T-helper 1 cell treated with Interleukin-12 subunit alpha and Interleukin-12 subunit beta and Interleukin-4 antibody, amounts not matched to agents 30 μg/mL and 1 μg/mL, for 36 hours (primary cell): ENCODE results near the gene BIRC5.

ENCODE experiments used
- H3K27ac Mint-ChIP-seq: one replicate; pipeline ENCODE4 v1.8.0; 2021; ENCODE audit warnings: mild to moderate bottlenecking, mixed read lengths
- H3K27me3 Mint-ChIP-seq: one replicate; pipeline ENCODE4 v1.8.0; 2021; ENCODE audit warnings: low read depth, mixed read lengths
- H3K36me3 Mint-ChIP-seq: one replicate; pipeline ENCODE4 v1.8.0; 2021; ENCODE audit warnings: low read depth, mixed read lengths
- H3K4me1 Mint-ChIP-seq: one replicate; pipeline ENCODE4 v1.8.0; 2021; ENCODE audit warnings: low read depth, mixed read lengths
- H3K4me3 Mint-ChIP-seq: one replicate; pipeline ENCODE4 v1.8.0; 2021; ENCODE audit warnings: mild to moderate bottlenecking, moderate library complexity, mixed read lengths
- H3K9me3 Mint-ChIP-seq: one replicate; pipeline ENCODE4 v1.8.0; 2021; ENCODE audit warnings: mixed read lengths

Gene BIRC5

DNA sequence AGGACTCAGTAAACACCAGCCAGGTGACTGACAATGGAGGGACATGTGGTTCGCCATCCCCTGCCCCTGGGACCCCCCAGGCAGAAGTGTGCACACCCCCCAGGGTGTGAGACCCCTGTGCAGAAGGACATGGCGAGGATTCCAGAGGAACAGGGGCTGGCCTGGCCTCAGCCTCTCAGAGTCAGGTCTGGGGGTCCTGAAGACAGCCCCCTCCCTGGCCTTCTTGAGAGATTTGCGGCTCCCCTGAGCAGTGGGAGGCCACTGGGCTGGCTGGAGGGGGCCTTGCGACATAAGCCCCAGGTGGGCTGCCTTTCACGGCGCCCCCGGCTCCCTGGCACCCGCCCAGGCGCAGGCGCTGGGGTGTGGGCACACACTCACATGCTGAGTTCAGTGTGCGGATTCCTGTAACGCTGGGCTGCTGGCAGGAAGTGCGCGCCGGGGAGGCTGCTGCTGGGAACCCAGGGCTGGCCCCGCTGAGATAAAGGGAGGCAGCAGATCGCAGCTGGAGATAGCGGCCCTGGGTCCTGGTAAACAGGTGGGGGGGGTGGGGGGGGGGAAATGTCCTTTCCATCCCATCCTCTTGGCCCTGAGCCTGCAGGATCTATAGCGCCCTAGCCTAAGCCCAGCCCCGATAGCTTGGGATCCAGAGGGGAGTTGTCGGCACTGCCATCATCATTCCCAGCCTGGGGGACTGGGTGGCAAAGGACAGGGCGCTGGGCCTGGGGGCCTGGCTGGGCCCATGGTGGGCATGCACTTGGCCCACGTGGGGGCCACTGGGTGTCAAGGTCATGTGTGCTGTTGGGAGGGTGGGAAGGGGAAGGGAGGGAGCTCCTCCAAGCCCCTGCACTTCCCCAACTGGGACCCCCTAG is 44.5 kb downstream of the BIRC5 start:
- Mint-ChIP-seq H3K36me3 (peaks cover 7% of the 10 kb centered on the region), H3K4me3 (peak overlapping the region; percentile 77), H3K27ac (peak overlapping the region; percentile 92), H3K4me1 (peaks cover 60% of the 10 kb centered on the region), H3K27me3 (no peaks in the 10 kb centered on the region), H3K9me3 (no peaks in the 10 kb centered on the region)

DNA sequence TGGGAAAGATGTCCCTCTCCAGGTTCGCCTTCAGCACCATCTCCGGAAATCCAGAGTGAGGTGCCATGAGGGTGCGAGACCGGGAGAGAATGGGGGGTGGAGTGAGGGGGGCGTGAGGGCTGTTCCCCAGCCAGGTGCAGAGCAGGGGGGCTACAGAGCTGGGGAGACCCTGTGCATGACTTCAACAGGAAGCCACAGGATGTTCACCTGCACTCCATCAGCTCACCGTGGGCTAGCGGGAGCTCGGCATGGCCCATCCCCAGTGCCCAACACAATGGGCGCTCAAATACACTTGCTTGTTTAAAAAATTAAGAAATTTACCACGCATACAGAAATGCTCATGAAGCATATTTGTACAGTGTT is 45.1 kb downstream of the BIRC5 start:
- H3K27ac Mint-ChIP-seq = peak overlapping the region; percentile 64
- no peaks in the 10 kb centered on the region for H3K27me3 Mint-ChIP-seq
- H3K36me3 Mint-ChIP-seq = peaks cover 7% of the 10 kb centered on the region
- H3K4me1 Mint-ChIP-seq = peaks cover 62% of the 10 kb centered on the region
- peak overlapping the region; percentile 21 for H3K4me3 Mint-ChIP-seq
- no peaks in the 10 kb centered on the region for H3K9me3 Mint-ChIP-seq

DNA sequence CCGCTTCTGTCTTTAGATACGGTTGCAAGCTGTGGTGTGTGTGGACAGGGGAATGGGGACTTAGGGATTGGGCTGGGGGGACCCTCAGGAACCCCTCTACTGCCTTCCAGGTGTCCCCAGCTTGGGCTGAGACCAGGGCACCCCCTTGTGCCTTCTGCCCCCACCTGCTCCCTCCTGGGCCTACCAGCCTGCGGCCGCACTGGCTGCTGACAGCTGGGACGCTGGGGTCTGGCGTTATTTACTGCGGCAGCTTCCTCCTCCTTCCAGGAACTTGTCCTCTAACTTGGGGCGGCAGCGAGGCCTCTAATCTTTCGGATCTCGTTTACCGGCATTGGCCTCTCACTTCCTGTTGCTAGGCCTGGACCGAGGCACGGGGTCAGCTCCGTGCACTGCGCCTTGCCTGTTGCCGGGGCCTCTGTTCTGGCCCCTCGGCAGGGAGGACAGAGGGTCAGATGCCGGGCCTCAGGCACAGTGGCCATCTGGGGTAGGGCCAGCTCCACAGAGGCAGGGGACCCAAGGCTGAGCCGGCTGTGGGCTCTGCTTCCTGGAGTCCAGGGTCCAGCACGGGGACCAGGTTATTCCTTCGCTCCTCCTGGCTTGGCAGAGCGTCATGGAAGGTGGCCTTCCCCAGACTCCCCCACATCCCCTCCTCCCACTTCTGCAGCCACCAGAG is 49.1 kb downstream of the BIRC5 start:
- Mint-ChIP-seq H3K4me3 (peak overlapping the region; percentile 31), H3K4me1 (peaks cover 38% of the 10 kb centered on the region), H3K27me3 (no peaks in the 10 kb centered on the region), H3K36me3 (peaks cover 5% of the 10 kb centered on the region), H3K27ac (peak overlapping the region; percentile 81), H3K9me3 (no peaks in the 10 kb centered on the region)

DNA sequence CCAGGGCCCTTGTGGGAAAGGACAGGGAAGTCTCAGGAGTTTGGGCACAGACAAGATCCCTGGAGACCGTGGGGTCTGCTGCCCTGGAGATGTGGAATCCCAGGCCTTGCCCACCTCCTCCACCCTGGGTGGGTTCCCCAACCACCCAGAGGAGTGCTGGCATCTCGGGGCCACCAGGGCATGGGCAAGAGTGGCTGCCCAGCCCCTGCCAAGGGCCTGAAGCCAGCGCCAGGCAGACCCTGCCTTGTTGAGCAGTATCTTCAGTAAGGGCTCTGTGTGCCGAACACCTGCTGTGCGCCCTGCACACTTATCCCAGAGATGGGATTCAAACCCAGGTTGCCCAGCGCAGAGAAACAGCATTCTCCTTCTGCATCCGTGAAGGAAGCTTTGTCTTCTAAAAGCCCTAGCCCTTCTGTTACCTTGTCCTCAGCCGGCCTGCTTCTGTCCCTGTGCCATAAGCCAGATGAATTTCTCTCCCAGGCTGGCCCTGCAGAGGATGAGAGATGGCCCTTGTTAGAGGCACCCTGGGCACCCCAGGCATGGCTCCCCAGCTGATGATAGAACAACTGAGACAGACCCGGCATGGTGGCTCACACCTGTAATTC is 49.8 kb downstream of the BIRC5 start:
- Mint-ChIP-seq H3K9me3 (no peaks in the 10 kb centered on the region), H3K36me3 (peaks cover 5% of the 10 kb centered on the region), H3K4me3 (no peak overlapping the region), H3K27me3 (no peaks in the 10 kb centered on the region), H3K27ac (peak overlapping the region; percentile 81), H3K4me1 (peaks cover 38% of the 10 kb centered on the region)

DNA sequence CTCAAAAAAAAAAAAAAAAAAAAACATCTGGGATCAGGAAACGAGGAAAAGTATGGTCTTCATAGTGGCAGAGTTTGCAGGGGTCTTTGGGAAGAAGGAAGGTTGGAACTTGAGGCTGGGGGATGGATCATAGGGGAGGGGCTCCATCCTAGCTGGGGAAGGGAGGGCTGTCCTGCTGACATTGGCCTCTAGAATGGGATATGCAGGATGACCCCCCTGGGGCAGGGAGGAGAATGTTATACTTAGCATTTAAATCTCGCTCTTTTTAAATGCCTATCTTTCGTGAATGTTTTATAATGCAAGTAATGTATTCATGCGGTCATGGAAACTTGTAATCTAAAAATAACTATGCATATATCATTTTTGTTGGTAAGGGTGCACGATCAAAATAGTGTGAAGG is 50.5 kb downstream of the BIRC5 start:
- Mint-ChIP-seq H3K9me3 (no peaks in the 10 kb centered on the region), H3K4me1 (peaks cover 32% of the 10 kb centered on the region), H3K27ac (peak overlapping the region; percentile 81), H3K4me3 (no peak overlapping the region), H3K27me3 (no peaks in the 10 kb centered on the region), H3K36me3 (peaks cover 5% of the 10 kb centered on the region)

DNA sequence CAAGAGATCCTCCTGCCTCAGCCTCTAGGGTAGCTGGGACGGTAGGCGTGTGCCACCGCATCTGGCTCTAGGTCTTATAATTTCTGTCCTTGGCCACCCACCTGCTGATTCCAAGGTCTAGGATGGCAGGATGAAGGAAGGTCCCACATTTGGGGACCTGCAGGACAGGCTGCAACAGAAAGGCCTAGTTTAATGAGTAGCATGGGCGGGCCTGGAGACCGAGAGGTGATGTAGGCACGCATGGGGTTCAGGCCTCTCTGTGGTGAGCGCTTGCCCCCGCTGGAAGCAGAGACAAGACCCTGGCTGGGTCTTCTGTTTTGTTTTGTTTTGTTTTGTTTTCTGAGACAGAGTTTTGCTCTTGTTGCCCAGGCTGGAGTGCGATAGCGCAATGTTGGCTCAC is 51.1 kb downstream of the BIRC5 start:
- no peak overlapping the region for H3K4me3 Mint-ChIP-seq
- H3K27ac Mint-ChIP-seq = peak overlapping the region; percentile 3
- H3K36me3 Mint-ChIP-seq = peaks cover 5% of the 10 kb centered on the region
- no peaks in the 10 kb centered on the region for H3K9me3 Mint-ChIP-seq
- H3K27me3 Mint-ChIP-seq = no peaks in the 10 kb centered on the region
- H3K4me1 Mint-ChIP-seq = peaks cover 28% of the 10 kb centered on the region

DNA sequence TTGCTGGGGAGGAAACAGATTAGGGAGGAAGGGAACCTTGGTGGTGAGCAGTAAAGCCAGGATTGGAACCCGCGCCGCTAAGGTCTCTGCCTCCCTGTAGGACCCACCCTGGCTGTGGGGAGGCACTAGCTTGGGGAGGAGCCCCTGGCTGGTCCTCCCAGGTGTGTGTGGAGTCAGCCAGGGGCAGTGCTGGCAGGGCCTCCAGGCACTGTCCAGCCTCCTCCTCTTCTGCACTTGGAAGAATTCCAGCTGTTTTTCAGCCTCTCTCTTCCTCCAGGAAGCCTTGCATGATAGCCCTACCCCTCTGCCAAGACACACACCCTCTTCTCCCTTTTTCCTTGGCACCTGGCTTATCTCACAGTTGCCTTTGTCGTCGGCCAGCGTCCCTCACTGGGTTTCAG is 52.2 kb downstream of the BIRC5 start:
- H3K36me3 Mint-ChIP-seq = peaks cover 5% of the 10 kb centered on the region
- no peaks in the 10 kb centered on the region for H3K9me3 Mint-ChIP-seq
- no peaks in the 10 kb centered on the region for H3K27me3 Mint-ChIP-seq
- H3K4me3 Mint-ChIP-seq = no peak overlapping the region
- peak overlapping the region; percentile 78 for H3K27ac Mint-ChIP-seq
- peaks cover 30% of the 10 kb centered on the region for H3K4me1 Mint-ChIP-seq

DNA sequence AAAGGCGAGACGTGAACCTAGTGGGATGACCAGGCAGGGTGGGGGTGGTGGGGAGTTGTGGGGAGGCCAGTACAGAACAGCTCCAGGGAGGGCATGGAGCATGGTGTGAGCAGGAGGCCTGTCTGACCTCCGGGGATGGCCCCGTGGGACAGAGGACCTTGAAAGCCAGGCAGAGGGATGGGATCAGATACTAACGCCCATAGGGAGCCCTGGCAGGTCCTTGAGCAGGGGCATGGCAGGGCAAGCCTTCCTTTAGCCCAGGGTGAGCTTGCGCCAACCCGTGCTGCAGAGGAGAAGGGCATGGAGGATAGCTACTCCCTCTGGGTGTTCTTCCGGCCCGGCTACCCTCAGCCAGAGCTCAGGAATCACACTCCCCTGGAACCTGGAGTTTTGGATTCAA is 52.7 kb downstream of the BIRC5 start:
- H3K4me1 Mint-ChIP-seq = peaks cover 31% of the 10 kb centered on the region
- no peaks in the 10 kb centered on the region for H3K27me3 Mint-ChIP-seq
- H3K36me3 Mint-ChIP-seq = peaks cover 2% of the 10 kb centered on the region
- no peak overlapping the region for H3K4me3 Mint-ChIP-seq
- H3K27ac Mint-ChIP-seq = peak overlapping the region; percentile 78
- H3K9me3 Mint-ChIP-seq = no peaks in the 10 kb centered on the region

DNA sequence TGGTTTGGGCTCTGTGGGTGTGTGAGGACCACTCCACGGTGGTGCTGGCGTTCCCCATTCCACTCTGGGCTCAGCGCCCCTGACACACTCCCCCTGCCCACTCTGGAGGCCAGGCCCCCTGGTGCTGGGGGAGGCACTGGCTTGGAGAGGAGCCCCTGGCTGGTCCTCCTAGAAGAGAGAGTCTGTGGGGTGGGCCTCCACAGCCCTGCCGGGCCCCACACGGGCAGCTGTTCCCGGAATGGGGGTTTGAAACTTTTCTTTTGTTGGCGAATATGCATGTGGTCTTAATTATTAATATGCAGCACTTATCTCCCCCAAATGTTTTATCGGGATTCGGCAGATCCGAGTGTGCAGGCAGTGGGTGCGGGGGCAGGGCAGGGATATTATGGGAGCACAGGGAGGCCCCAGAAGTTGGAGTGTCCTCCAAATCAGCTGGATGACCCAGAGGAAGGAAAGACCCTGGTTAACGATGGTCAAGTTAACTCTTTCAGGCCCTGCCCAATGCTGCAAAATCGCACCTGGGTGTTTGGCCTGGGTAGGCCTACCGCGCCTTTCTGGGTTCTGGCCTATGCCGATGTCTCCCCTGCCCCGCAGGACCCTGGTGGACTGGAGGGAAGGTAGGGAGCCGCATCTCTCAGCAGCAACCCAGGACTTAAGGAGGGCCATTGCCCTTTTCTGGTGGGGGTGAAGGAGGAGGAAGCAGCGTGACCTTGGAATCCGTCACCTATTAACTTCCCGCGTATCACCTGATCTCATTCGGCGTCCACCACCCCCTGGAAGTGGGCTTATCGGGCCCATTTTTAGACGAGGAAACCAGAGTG is 53.4 kb downstream of the BIRC5 start:
- Mint-ChIP-seq H3K9me3 (no peaks in the 10 kb centered on the region), H3K36me3 (no peaks in the 10 kb centered on the region), H3K27ac (no peak overlapping the region), H3K4me3 (no peak overlapping the region), H3K27me3 (no peaks in the 10 kb centered on the region), H3K4me1 (peaks cover 34% of the 10 kb centered on the region)

DNA sequence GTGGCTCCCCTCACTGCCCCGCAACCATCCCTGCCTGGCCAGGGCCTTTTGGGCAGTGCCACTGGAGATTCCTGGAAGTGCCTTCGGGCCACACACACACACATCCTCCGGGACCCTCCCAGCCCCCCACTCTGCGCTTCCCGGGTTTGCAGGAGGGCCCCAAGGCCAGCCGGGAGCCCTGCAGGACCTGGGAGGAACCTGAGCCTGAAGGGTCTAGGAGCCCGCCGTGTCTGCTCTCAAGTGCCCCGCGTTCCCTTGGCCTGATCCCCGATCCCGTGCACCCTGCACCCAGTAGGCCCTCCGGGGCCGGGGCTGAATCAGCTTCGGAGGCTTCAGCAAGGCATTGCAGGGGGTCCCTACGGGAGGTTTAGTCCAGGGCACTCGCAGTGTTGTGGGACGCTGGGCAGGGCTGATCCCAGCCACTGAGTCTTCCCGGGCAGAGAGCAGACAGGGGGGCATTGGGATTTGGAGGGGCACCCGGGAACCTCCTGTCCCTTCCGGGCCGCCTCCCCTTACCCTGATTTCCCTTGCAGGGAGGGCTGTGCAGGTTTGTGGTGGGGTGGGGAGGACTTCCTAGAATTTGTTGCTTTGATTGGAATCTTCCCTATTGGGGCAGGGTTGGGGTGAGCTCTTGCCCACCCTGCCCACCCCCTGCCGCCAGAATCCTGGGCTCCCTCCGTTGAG is 54.3 kb downstream of the BIRC5 start:
- Mint-ChIP-seq H3K4me1 (peaks cover 35% of the 10 kb centered on the region), H3K36me3 (no peaks in the 10 kb centered on the region), H3K9me3 (no peaks in the 10 kb centered on the region), H3K27ac (no peak overlapping the region), H3K27me3 (no peaks in the 10 kb centered on the region), H3K4me3 (no peak overlapping the region)

DNA sequence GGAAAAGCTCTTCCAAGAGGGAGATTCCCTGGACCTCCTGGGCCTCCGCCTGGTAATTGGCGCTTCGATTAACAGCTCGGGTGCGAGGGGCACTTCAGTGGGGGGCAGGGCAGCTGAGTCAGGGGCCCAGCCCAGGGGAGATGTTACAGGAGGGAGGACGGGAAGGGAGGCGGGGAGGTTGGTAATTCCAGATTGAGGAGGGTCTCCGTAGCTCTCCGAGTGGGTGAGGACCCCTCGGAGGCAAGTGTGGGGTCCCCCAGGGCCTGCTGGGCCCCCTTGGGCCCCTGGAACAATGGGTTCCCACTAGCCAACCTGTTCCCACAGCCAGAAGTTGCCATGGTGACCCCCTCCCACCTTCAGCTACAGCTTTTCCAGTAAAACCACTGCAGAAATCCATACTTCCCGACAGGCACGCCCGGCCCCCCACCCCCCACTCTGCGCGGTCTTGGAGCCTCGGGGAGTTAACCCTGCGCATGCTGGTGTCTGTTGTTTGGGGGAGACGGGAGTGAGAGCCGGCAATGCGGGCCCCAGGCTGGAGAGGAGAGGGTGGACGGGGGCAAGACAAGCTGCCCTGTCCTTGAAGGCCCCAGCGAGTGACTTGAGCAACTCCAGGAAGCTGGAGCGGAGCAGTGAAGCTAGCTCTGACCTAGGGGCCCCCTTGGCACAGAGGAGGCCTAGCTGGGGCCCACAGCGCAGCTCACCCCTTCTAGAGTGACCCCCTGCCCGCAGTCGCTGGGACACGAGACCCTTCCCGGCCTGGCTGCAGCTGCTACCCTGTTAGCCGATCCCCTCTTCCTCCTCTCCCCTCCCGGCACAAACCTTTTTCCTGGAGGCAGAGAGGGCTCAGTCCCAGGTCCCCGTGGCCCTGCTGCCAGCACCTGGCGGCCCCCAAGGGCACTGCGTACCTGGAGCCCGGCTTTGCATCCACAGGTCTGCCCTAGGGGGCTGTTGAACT is 55.2 kb downstream of the BIRC5 start:
- Mint-ChIP-seq H3K9me3 (peaks cover 3% of the 10 kb centered on the region), H3K4me1 (peaks cover 33% of the 10 kb centered on the region), H3K27ac (no peak overlapping the region), H3K27me3 (no peaks in the 10 kb centered on the region), H3K36me3 (peaks cover 3% of the 10 kb centered on the region), H3K4me3 (no peak overlapping the region)

DNA sequence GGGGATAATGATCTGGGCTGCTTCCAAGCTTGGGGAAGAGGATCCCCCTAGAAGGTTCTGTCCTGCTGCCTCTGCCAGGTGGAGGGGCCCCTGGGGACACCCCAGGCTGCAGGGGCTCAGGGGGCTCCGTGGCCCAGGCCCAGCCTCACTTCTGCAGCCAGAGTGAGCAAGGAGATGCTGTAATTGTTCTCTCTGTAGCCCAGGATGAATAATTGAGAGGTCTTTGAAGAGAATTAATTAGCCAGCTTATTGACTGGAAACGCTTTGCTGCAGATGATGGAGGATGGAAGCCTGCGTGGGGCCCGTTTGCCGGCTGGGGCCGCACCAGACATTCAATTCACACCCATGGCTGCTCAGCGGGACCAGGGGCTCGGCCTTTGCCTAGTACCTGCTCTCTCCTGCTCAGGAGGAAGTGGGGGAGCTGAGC is 55.9 kb downstream of the BIRC5 start:
- Mint-ChIP-seq H3K27me3 (no peaks in the 10 kb centered on the region), H3K4me3 (no peak overlapping the region), H3K4me1 (peaks cover 29% of the 10 kb centered on the region), H3K9me3 (peaks cover 3% of the 10 kb centered on the region), H3K36me3 (peaks cover 3% of the 10 kb centered on the region), H3K27ac (no peak overlapping the region)
